GM08714 (cell line): ENCODE results near the gene NBEA.
"Not testable (repeated sequence)": the region's sequence is repeated elsewhere in the genome, so short reads cannot be mapped to it uniquely, and the experiment has no call there.

ENCODE experiments used
- H3K4me3 ChIP-seq: fragments of 200-500 bp; sonication (Bioruptor generic); 2 replicates; pipeline ENCODE4 v1.5.1; 2014; ENCODE audit warnings: mild to moderate bottlenecking, low read length, inconsistent platforms
- ZNF274 ChIP-seq: IDR thresholded peaks from 2 replicates; pipeline ENCODE4 v1.6.1; 2012; ENCODE audit warnings: mild to moderate bottlenecking, low read depth, low read length

NBEA gene

GRCh38 chr13:35387682-35388250 is 445.7 kb downstream of the NBEA start:
- TF ChIP-seq ZNF274, result no peak
- H3K4me3 ChIP-seq, result no peak overlapping the region

GRCh38 chr13:35388441-35389355 is 446.6 kb downstream of the NBEA start:
- H3K4me3 ChIP-seq, result no peak overlapping the region
- TF ChIP-seq ZNF274, result no peak

- no peak overlapping the region for H3K4me3 ChIP-seq
- TF ChIP-seq ZNF274, result no peak
Observed at GRCh38 chr13:35389535-35389934, 447.5 kb downstream of the NBEA start.

GRCh38 chr13:35392768-35393167 is 450.7 kb downstream of the NBEA start:
- no peak overlapping the region for H3K4me3 ChIP-seq

GRCh38 chr13:35393886-35394285 is 451.8 kb downstream of the NBEA start:
- TF ChIP-seq ZNF274, result no peak
- no peak overlapping the region for H3K4me3 ChIP-seq

More at GRCh38 chr13:35392768-35393167, 450.7 kb downstream of the NBEA start:
- TF ChIP-seq ZNF274, result no peak

- H3K4me3 ChIP-seq, result not testable (repeated sequence)
Observed at GRCh38 chr13:35408285-35408684, 466.2 kb downstream of the NBEA start.

- no peak for TF ChIP-seq ZNF274
- H3K4me3 ChIP-seq, result no peak overlapping the region
Observed at GRCh38 chr13:35411059-35411744, 469.1 kb downstream of the NBEA start.

GRCh38 chr13:35448465-35448864 is 506.4 kb downstream of the NBEA start:
- TF ChIP-seq ZNF274, result no peak
- no peak overlapping the region for H3K4me3 ChIP-seq

- H3K4me3 ChIP-seq, result no peak overlapping the region
- no peak for TF ChIP-seq ZNF274
Observed at GRCh38 chr13:35449821-35450220, 507.8 kb downstream of the NBEA start.

GRCh38 chr13:35455022-35455421 is 513.0 kb downstream of the NBEA start:
- TF ChIP-seq ZNF274, result no peak
- no peak overlapping the region for H3K4me3 ChIP-seq

GRCh38 chr13:35457258-35457657 is 515.2 kb downstream of the NBEA start:
- no peak overlapping the region for H3K4me3 ChIP-seq
- no peak for TF ChIP-seq ZNF274

GRCh38 chr13:35460061-35460460 is 518.0 kb downstream of the NBEA start:
- TF ChIP-seq ZNF274, result no peak
- no peak overlapping the region for H3K4me3 ChIP-seq

GRCh38 chr13:35465371-35465770 is 523.3 kb downstream of the NBEA start:
- H3K4me3 ChIP-seq, result no peak overlapping the region
- no peak for TF ChIP-seq ZNF274

GRCh38 chr13:35468195-35468594 is 526.1 kb downstream of the NBEA start:
- H3K4me3 ChIP-seq, result no peak overlapping the region
- TF ChIP-seq ZNF274, result no peak
